Measurements from ENCODE around the gene CRACR2A. TPM values are rescaled to one million over a fixed set of nuclear protein-coding genes. Genes with fewer than 3 reads are reported as not detected.

CRACR2A gene
- total and polyA plus RNA-seq, 2 of the 4 experiments (the other 2 are of a cell fraction) = 0.54 to 0.60 TPM

GRCh38 chr12:3730111-3730510 lies 22.8 kb downstream of the CRACR2A start:
- intact Hi-C loops (cut with micrococcal nuclease) (no loop called here), in situ Hi-C loops (cut with MboI; ENCODE audit: low sequenced_read_pairs) (no loop called here), dilution Hi-C loops (cut with HindIII; ENCODE audit: low sequenced_read_pairs, unreplicated experiment) (no loop called here)
- H4K91ac ChIP-seq (ENCODE audit: insufficient read depth, low read depth, low read length) = no peak overlapping the region
- H3K9ac ChIP-seq (ENCODE audit: low read depth, low read length) = no peak overlapping the region
- no peak overlapping the region for H3K14ac ChIP-seq (replicated peaks; ENCODE audit: low read depth, low read length)
- H4K5ac ChIP-seq (ENCODE audit: low read depth, low read length) = no peak overlapping the region
- no TSS peak for BruUV-seq (replicated peaks)
- H3K4me1 ChIP-seq (ENCODE audit: control insufficient read depth, insufficient read depth, low read length) = no peaks in the 10 kb centered on the region
- H3K27me3 ChIP-seq (ENCODE audit: control insufficient read depth, insufficient read depth, low read length) = peaks cover 12% of the 10 kb centered on the region
- no peak overlapping the region for H3K27ac ChIP-seq (ENCODE audit: insufficient read depth, low read length)
- no peak overlapping the region for H2AFZ ChIP-seq (replicated peaks; ENCODE audit: low read length, poor library complexity)
- H3K4me3 ChIP-seq (ENCODE audit: insufficient read depth, low read depth, low read length) = no peak overlapping the region
- ChIA-PET POLR2A (ENCODE audit: unreplicated experiment) (no interaction called here), CTCF (interaction anchor here (0.9 kb wide), 1 partner anchor 10 kb away, joined by 4 read pairs; no protein-coding TSS in a partner anchor)
- no peak overlapping the region for H3K23ac ChIP-seq (ENCODE audit: low read depth, low read length)
- H3K18ac ChIP-seq (ENCODE audit: low read depth, low read length) = no peak overlapping the region
- no peak overlapping the region for H3K4ac ChIP-seq (ENCODE audit: low read depth, low read length)
- no peaks in the 10 kb centered on the region for H4K20me1 ChIP-seq (ENCODE audit: insufficient read depth, low read length)
- no peak overlapping the region for H3K56ac ChIP-seq (ENCODE audit: extremely low read depth, insufficient read depth, low read length)
- no peak overlapping the region for H2BK20ac ChIP-seq (ENCODE audit: low read depth, low read length)
- H3K79me1 ChIP-seq (ENCODE audit: low read depth in 1 of 2, low read length in 2 of 2) = no peaks in the 10 kb centered on the region
- TF ChIP-seq USF2 (IDR thresholded peaks at IDR 0.05; ENCODE audit: low read depth, low read length) (no peak), RAD21 (IDR thresholded peaks at IDR 0.05; ENCODE audit: low read length) (no peak)
- H2AK9ac ChIP-seq (replicated peaks; ENCODE audit: low read depth, low read length, poor library complexity) = no peak overlapping the region
- no peak overlapping the region for H2AK5ac ChIP-seq (ENCODE audit: low read depth, low read length)
- no peak overlapping the region for H2BK5ac ChIP-seq (ENCODE audit: low read depth, low read length, poor library complexity, severe bottlenecking)
- H3K9me1 ChIP-seq (ENCODE audit: insufficient read depth, low read length) = peaks cover 3% of the 10 kb centered on the region; the same call in 1 of the 2 replicates
- whole genome bisulfite sequencing, 2 experiments (ENCODE audit: extremely low coverage in 2 of 2, insufficient read length in 1 of 2) = no CpG with 5 or more reads among the region's 6 CpGs
- no peak overlapping the region for H2BK120ac ChIP-seq (ENCODE audit: low read depth, low read length)
- no peak overlapping the region for H3K4me2 ChIP-seq (ENCODE audit: low read depth, low read length)
- H3K9me3 ChIP-seq (ENCODE audit: control insufficient read depth, insufficient read depth, low read length) = no peaks in the 10 kb centered on the region
- no peak overlapping the region for H4K8ac ChIP-seq (ENCODE audit: low read depth in 2 of 2, low read length in 2 of 2)
- no peak for DNase-seq
- H3K36me3 ChIP-seq (ENCODE audit: control insufficient read depth, insufficient read depth, low read length) = no peaks in the 10 kb centered on the region
- no peak for ATAC-seq (ENCODE audit: low read depth)
- H2BK15ac ChIP-seq (ENCODE audit: low read depth, low read length) = no peak overlapping the region

Data from IMR-90 (cell line).